Vagina (tissue), 2 donors: Measurements from ENCODE around the gene FBXL16.

Source experiments
- POLR2A ChIP-seq, 2 donors: fragments of 450-650 bp; IDR thresholded peaks; one replicate each; pipeline ENCODE4 v1.6.1; 2017; ENCODE audit warnings: antibody characterized with exemption in 2 of 2, mild to moderate bottlenecking in 2 of 2, moderate library complexity in 2 of 2
- POLR2AphosphoS5 ChIP-seq, 2 donors: sonication (generic); formaldehyde crosslinking; IDR thresholded peaks; one replicate each; pipeline ENCODE4 v1.9.0; 2017; ENCODE audit warnings: antibody characterized with exemption in 2 of 2, mild to moderate bottlenecking in 2 of 2, low read depth in 1 of 2; ENCODE audit not compliant: insufficient read depth in 1 of 2
- TF ChIP-seq, protein P1 (sequence below), 3 experiments: fragments of 450-650 bp in 2 of 3; fragments of 200-600 bp in 1 of 3; sonication (generic) in 1 of 3; IDR thresholded peaks; one replicate each; pipeline ENCODE4 v1.5.1; 2017 to 2019; ENCODE audit warnings: antibody characterized with exemption in 3 of 3, mild to moderate bottlenecking in 2 of 3, moderate library complexity in 2 of 3

DNA sequence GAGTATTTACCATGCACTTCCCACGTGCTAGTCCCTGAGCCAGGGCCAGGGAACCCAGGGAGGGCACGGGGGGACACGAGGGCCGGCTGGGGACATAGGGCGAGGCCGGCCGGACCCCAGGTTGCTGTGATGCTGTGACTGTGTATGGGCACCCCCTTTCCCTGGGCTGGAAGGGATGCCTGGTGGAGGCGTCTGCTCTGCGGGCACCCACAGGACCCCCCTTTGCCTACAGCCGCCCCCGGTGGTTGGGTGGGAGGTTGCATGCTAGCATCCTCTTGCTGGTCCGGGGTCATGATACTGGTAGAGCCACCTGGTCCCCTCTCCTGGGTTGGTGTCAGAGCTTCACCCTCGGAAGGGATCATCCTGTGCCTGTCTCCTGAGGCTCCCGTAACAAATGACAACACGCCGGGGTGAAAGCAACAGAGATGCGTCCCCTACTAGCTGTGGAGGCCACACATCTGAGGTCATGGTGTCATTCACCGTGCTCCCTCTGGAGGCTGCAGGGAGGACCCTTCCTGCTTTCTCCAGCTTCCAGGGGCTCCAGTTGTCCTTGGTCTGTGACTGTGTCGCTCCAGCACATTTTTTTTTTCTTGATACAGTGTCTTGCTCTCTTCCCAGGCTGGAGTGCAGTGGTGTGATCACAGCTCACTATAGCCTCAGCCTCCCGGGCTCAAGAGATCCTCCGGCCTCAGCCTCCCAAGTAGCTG is 38.3 kb upstream of the FBXL16 start:
- TF ChIP-seq POLR2A (IDR thresholded peaks at IDR 0.05), result no peak
- TF ChIP-seq, protein P1, sequence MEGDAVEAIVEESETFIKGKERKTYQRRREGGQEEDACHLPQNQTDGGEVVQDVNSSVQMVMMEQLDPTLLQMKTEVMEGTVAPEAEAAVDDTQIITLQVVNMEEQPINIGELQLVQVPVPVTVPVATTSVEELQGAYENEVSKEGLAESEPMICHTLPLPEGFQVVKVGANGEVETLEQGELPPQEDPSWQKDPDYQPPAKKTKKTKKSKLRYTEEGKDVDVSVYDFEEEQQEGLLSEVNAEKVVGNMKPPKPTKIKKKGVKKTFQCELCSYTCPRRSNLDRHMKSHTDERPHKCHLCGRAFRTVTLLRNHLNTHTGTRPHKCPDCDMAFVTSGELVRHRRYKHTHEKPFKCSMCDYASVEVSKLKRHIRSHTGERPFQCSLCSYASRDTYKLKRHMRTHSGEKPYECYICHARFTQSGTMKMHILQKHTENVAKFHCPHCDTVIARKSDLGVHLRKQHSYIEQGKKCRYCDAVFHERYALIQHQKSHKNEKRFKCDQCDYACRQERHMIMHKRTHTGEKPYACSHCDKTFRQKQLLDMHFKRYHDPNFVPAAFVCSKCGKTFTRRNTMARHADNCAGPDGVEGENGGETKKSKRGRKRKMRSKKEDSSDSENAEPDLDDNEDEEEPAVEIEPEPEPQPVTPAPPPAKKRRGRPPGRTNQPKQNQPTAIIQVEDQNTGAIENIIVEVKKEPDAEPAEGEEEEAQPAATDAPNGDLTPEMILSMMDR (IDR thresholded peaks at IDR 0.05), result no peak
- TF ChIP-seq POLR2AphosphoS5 (IDR thresholded peaks at IDR 0.05; ENCODE audit: insufficient read depth in 1 of 2, low read depth in 1 of 2), result no peak
